Common myeloid progenitor, CD34-positive (primary cell): ENCODE data around the gene TEX30.
A peak's percentile ranks its signal among the peaks of the same experiment; 100 is the strongest.

ENCODE experiments used
- CTCF ChIA-PET: fragments of 350-600 bp; sonication (Branson Sonifier 250); formaldehyde crosslinking; loops from one replicate; lab custom pipeline; 2021; ENCODE audit warnings: antibody characterized with exemption; lab: Charles Lee
- POLR2A ChIA-PET: fragments of 350-600 bp; sonication (Branson Sonifier 250); formaldehyde crosslinking; loops from one replicate; lab custom pipeline; 2021; ENCODE audit warnings: antibody characterized with exemption; lab: Charles Lee
- DNase-seq, 3 donors: peaks; one replicate each; pipeline versions ENCODE4 v3.0.0 to v3.0.0-alpha.2; 2013
- H3K27ac ChIP-seq, 2 experiments: 1 replicate in 1 of 2; 2 replicates in 1 of 2; pipeline ENCODE4 v1.7.0; 2013; ENCODE audit warnings: inconsistent platforms in 2 of 2, low read length in 2 of 2, mild to moderate bottlenecking in 2 of 2, low read depth in 1 of 2, moderate library complexity in 1 of 2; ENCODE audit not compliant: severe bottlenecking in 2 of 2, insufficient read depth in 1 of 2, poor library complexity in 1 of 2
- H3K27me3 ChIP-seq, 5 experiments: replicated peaks in 2 of 5; 1 replicate in 3 of 5; 2 replicates in 2 of 5; pipeline versions ENCODE4 v1.6.1 to v1.7.0; 2013; ENCODE audit warnings: low read length in 4 of 5, mild to moderate bottlenecking in 2 of 5, moderate library complexity in 2 of 5, inconsistent platforms in 1 of 5; ENCODE audit not compliant: insufficient read depth in 5 of 5, control insufficient read depth in 4 of 5
- H3K36me3 ChIP-seq, 4 experiments: 1 replicate in 2 of 4; 2 replicates in 2 of 4; pipeline versions ENCODE4 v1.6.1 to v1.7.0; 2013; ENCODE audit warnings: low read length in 3 of 4, control low read depth in 1 of 4, mild to moderate bottlenecking in 1 of 4; ENCODE audit not compliant: control insufficient read depth in 4 of 4, insufficient read depth in 4 of 4
- H3K4me1 ChIP-seq, 4 experiments: 1 replicate in 3 of 4; 2 replicates in 1 of 4; pipeline versions ENCODE4 v1.6.1 to v1.7.1; 2013; ENCODE audit warnings: low read length in 3 of 4, mild to moderate bottlenecking in 3 of 4, control low read depth in 1 of 4, inconsistent platforms in 1 of 4, moderate library complexity in 1 of 4; ENCODE audit not compliant: control insufficient read depth in 4 of 4, insufficient read depth in 4 of 4; ENCODE audit errors: control extremely low read depth in 1 of 4
- H3K4me3 ChIP-seq, 7 experiments: 1 replicate in 4 of 7; 2 replicates in 3 of 7; pipeline versions ENCODE4 v1.5.1 to v1.7.0; 2013; ENCODE audit warnings: mild to moderate bottlenecking in 7 of 7, low read length in 6 of 7, moderate library complexity in 6 of 7, inconsistent platforms in 2 of 7, low read depth in 2 of 7, control low read depth in 1 of 7; ENCODE audit not compliant: insufficient read depth in 4 of 7, control insufficient read depth in 1 of 7; ENCODE audit errors: extremely low read depth in 1 of 7
- H3K9me3 ChIP-seq, 5 experiments: 1 replicate in 4 of 5; 2 replicates in 1 of 5; pipeline versions ENCODE4 v1.6.1 to v1.7.1; 2013; ENCODE audit warnings: low read length in 4 of 5, mild to moderate bottlenecking in 2 of 5, inconsistent platforms in 1 of 5, low read depth in 1 of 5, moderate library complexity in 1 of 5; ENCODE audit not compliant: control insufficient read depth in 4 of 5, insufficient read depth in 2 of 5; ENCODE audit errors: control extremely low read depth in 1 of 5
- WGBS: methylation state at CpG from one replicate; pipeline ENCODE4 v1.1.5; 2013; ENCODE audit not compliant: insufficient coverage; 5-methylcytosine and 5-hydroxymethylcytosine counted together

TEX30 gene

DNA sequence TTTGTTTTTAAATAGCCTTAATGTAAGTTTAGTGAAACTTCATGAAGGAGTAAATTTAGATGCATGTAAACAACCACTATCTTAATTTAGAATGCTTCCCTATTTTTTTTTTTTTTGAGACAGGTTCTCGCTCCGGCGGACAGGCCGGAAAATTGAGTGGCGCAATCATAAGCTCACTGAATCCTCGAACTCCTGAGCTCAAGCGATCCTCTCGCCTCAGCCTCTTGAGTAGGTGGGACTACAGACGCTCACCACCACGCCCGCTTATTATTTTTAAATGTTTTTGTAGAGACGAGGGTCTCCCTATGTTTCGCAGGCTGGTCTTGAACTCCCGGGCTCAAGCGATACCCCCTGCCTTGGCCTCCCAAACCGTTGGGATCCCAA is 1.6 kb downstream of the TEX30 start:
- 97% methylated on average over 16 of the region's 16 CpGs for WGBS
- Histone ChIP-seq H3K27me3 (no peaks in the 10 kb centered on the region), H3K4me1 (peaks cover 28 to 60% (median 46%) of the 10 kb centered on the region in 4 experiments), H3K27ac (no peak overlapping the region), H3K4me3 (peak overlapping the region in 3 of 7 experiments; percentile 11 to 96 (median 91)), H3K36me3 (peaks cover 0 to 12% (median 2%) of the 10 kb centered on the region in 4 experiments), H3K9me3 (no peaks in the 10 kb centered on the region)
- ChIA-PET POLR2A (interaction anchor here (0.6 kb wide), 1 partner anchor 28 kb away, joined by 3 read pairs; no protein-coding TSS in a partner anchor), CTCF (interaction anchor here (0.6 to 9.0 kb wide), 4 partner anchors 12 to 251 kb away, joined by 3 to 77 read pairs (median 4); partner anchors contain the start of genes BIVM and POGLUT2)
- no peak for DNase-seq

DNA sequence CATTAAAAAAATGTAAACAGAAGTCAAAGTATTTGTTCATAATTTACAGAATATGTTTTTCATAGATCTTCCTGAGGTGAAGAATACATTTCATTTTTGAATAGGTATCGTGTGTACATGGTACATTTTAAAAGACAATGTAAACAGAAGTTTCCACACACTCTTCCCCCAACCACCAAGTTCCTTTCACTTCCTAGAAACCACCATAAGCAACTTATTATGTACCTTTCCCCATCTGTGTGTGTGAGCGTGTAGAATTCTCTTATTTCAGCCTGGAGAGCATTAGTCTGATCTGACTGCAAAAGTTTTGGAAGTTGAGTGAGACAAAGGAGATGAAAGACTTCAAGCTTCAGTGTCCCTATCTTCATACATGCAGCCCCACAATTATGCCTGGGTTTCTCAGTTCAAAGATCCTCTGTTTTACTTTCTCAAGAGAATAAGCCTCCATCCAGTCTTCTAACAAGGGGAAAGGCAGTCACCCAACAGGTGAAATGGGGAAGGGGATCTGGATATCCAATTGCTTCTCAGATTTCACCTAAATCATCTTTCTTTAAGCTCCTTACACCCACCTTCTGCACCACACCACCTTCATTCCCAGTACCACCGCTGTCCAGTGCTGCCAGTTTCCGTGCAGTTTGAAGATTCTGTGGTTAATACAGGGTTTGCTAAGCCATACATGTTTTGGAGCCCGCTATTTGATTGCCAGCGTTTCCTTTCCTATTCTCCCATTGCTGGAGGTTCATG is 2.1 kb downstream of the TEX30 start:
- CTCF ChIA-PET = interaction anchor here (0.6 to 9.0 kb wide), 4 partner anchors 11 to 251 kb away, joined by 3 to 77 read pairs (median 4); partner anchors contain the start of genes BIVM and POGLUT2
- Histone ChIP-seq H3K4me1 (peaks cover 28 to 55% (median 44%) of the 10 kb centered on the region in 4 experiments), H3K9me3 (no peaks in the 10 kb centered on the region), H3K27me3 (no peaks in the 10 kb centered on the region), H3K27ac (no peak overlapping the region), H3K36me3 (peaks cover 2 to 17% (median 5%) of the 10 kb centered on the region in 4 experiments), H3K4me3 (peak overlapping the region in 4 of 7 experiments; percentile 11 to 96 (median 28))
- WGBS = 100% methylated on average over 1 of the region's 6 CpGs
- peak in 2 of 3 donors; percentile 23 for DNase-seq
- POLR2A ChIA-PET = interaction anchor here (0.6 kb wide), 1 partner anchor 29 kb away, joined by 3 read pairs; no protein-coding TSS in a partner anchor

DNA sequence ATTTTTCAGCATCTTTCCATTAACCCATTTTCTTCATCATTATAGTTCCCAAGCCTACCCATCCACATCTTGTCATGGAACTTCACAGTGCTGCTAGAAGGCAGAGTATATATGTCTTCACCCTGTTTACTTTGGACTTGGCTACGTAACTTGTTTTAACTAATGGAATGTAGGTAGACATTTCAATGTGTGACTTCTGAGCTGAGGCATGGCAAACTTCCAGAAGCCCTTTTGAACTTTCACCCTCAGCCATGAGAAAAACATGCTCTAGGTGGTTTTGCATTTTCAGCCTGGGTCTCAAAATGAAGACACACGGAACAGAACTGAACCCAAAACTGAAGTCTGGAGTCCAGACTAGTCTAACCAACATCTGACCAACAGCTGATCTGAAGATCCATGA is 3.2 kb downstream of the TEX30 start:
- WGBS = no CpG with 5 or more reads among the region's 2 CpGs

DNA sequence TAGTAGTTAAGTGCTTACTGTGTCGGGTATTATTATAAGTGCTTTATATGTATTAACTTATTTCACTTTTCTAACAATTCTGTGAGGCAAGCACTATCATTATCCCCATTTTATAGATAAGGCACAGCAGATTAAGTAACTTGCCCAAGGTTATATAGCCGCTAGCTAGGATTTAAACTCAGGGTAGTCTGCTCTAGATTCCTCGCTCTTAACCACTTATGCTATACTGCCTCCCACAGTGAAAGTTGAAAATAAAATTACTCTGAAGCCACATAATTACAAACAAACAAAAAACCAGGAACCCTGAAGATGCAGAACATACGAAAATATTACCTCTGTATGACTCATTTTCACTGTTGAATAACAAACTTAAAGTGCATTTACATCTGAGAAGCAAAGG is 3.9 kb downstream of the TEX30 start:
- H3K27me3 ChIP-seq = no peaks in the 10 kb centered on the region
- peak; percentile 18 to 45 (median 39) for DNase-seq
- H3K36me3 ChIP-seq = peaks cover 2 to 26% (median 11%) of the 10 kb centered on the region in 4 experiments
- CTCF ChIA-PET = interaction anchor here (1.0 to 9.0 kb wide), 7 partner anchors 16 to 188 kb away, joined by 3 to 77 read pairs (median 4); partner anchors contain the start of genes BIVM and POGLUT2
- H3K9me3 ChIP-seq = no peaks in the 10 kb centered on the region
- POLR2A ChIA-PET = interaction anchor here (1.0 kb wide), 1 partner anchor 76 kb away, joined by 3 read pairs; the partner anchor contains the start of gene ERCC5
- H3K4me1 ChIP-seq = peaks cover 21 to 43% (median 35%) of the 10 kb centered on the region in 4 experiments
- H3K27ac ChIP-seq = no peak overlapping the region
- no peak overlapping the region for H3K4me3 ChIP-seq
- WGBS = 87% methylated on average over 3 of the region's 4 CpGs

More for the DNA sequence above, 3.2 kb downstream of the TEX30 start:
- Histone ChIP-seq H3K4me1 (peaks cover 28 to 50% (median 42%) of the 10 kb centered on the region in 4 experiments), H3K27me3 (no peaks in the 10 kb centered on the region), H3K36me3 (peaks cover 2 to 23% (median 11%) of the 10 kb centered on the region in 4 experiments), H3K4me3 (peak overlapping the region in 1 of 7 experiments; percentile 96), H3K27ac (no peak overlapping the region), H3K9me3 (no peaks in the 10 kb centered on the region)
- ChIA-PET POLR2A (interaction anchor here (1.0 kb wide), 1 partner anchor 75 kb away, joined by 3 read pairs; the partner anchor contains the start of gene ERCC5), CTCF (interaction anchor here (1.5 to 9.0 kb wide), 4 partner anchors 10 to 100 kb away, joined by 3 to 77 read pairs (median 4); partner anchors contain the start of genes BIVM and POGLUT2)
- DNase-seq = no peak

DNA sequence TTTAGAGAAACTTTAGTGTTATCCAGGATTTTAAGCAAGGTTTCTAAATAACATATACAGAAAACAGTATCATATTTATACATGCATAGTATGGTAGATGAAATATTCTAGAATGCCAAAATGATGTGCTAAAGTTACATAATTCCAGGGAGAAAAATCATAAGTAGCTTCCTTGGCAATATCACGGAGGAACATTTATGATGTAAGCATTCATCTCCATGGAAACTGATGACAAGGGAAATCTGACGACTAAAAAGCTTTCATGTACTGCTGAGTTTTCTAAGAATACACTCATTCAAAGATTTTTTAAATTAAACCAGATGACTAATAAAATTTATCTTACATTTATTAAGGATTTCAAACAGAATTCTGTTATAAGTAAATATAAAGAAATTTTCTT is 4.7 kb downstream of the TEX30 start:
- CTCF ChIA-PET = interaction anchor here (0.9 to 9.0 kb wide), 8 partner anchors 15 to 187 kb away, joined by 3 to 77 read pairs (median 4); partner anchors contain the start of genes BIVM and POGLUT2
- no peaks in the 10 kb centered on the region for H3K27me3 ChIP-seq
- WGBS = 100% methylated on average over 1 of the region's 2 CpGs

DNA sequence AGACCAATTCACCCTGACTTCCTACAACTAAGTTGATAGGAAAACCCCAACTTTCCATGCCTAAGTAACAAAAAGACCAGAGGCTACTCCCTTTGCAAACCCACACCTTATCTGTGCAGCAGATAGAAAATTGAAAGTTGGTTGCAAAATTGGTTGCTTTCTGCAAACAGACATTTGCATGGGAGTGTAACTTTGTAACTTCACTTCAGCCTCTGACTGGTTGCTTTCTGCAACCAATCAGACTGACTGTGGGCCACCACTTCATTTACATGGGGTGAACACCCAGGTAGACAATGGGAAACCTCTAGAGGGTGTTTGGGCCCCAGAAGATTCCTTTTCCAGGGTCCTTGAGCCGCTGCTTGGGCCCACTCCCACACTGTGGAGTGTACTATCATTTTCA is 9.8 kb downstream of the TEX30 start:
- 100% methylated on average over 1 of the region's 1 CpG for WGBS

More for the DNA sequence above, 4.7 kb downstream of the TEX30 start:
- H3K27ac ChIP-seq = no peak overlapping the region
- H3K36me3 ChIP-seq = peaks cover 2 to 26% (median 11%) of the 10 kb centered on the region in 4 experiments
- no peaks in the 10 kb centered on the region for H3K9me3 ChIP-seq
- DNase-seq = no peak
- no peak overlapping the region for H3K4me3 ChIP-seq
- POLR2A ChIA-PET = no interaction called here
- H3K4me1 ChIP-seq = peaks cover 17 to 35% (median 27%) of the 10 kb centered on the region in 4 experiments

More for the DNA sequence above, 9.8 kb downstream of the TEX30 start:
- no peak for DNase-seq
- H3K4me3 ChIP-seq = no peak overlapping the region
- ChIA-PET CTCF (no interaction called here), POLR2A (no interaction called here)
- H3K4me1 ChIP-seq = no peaks in the 10 kb centered on the region
- H3K27ac ChIP-seq = no peak overlapping the region
- H3K9me3 ChIP-seq = no peaks in the 10 kb centered on the region
- no peaks in the 10 kb centered on the region for H3K27me3 ChIP-seq
- peaks cover 0 to 19% (median 11%) of the 10 kb centered on the region in 4 experiments for H3K36me3 ChIP-seq
